GM23338 (cell line): ENCODE data around the gene VARS2. TPM values are rescaled to one million over a fixed set of nuclear protein-coding genes. Genes with fewer than 3 reads are reported as not detected.

Source experiments
- ATAC-seq: fragments of 200-7000 bp; cut with Tn5 transposase; 3 replicates; pipeline ENCODE4 v1.9.1; 2020
- DNase-seq: peaks from one replicate; pipeline ENCODE4 v3.0.0-alpha.2; 2015; ENCODE audit warnings: low spot score
- H2AFZ ChIP-seq: fragments of 200-600 bp; sonication (generic); 2 replicates; pipeline ENCODE4 v1.8.0; 2016; ENCODE audit warnings: antibody characterized with exemption, mild to moderate bottlenecking, moderate library complexity
- H3F3A ChIP-seq: fragments of 200-600 bp; sonication (generic); replicated peaks from 2 replicates; pipeline ENCODE4 v1.8.0; 2017; ENCODE audit warnings: antibody characterized with exemption, mixed run types, low read depth
- H3K27ac ChIP-seq: fragments of 200-600 bp; sonication (generic); 2 replicates; pipeline ENCODE4 v1.6.1; 2016; ENCODE audit warnings: low read depth
- H3K27me3 ChIP-seq: fragments of 200-600 bp; sonication (generic); 2 replicates; pipeline ENCODE4 v1.8.0; 2016; ENCODE audit warnings: mild to moderate bottlenecking, mixed run types, moderate library complexity; ENCODE audit not compliant: insufficient read depth
- H3K36me3 ChIP-seq: fragments of 200-600 bp; sonication (generic); 2 replicates; pipeline ENCODE4 v1.8.0; 2016; ENCODE audit warnings: mild to moderate bottlenecking; ENCODE audit not compliant: insufficient read depth
- H3K4me1 ChIP-seq: fragments of 200-600 bp; sonication (generic); 2 replicates; pipeline ENCODE4 v1.8.0; 2016; ENCODE audit warnings: mild to moderate bottlenecking, moderate library complexity; ENCODE audit not compliant: insufficient read depth
- H3K4me2 ChIP-seq: fragments of 200-600 bp; sonication (generic); 2 replicates; pipeline ENCODE4 v1.7.1; 2017; ENCODE audit warnings: mixed run types
- H3K4me3 ChIP-seq: fragments of 200-600 bp; sonication (generic); 2 replicates; pipeline ENCODE4 v1.6.1; 2016; ENCODE audit warnings: mixed run types
- H3K79me2 ChIP-seq: fragments of 200-600 bp; sonication (generic); replicated peaks from 2 replicates; pipeline ENCODE4 v1.8.0; 2017; ENCODE audit warnings: mild to moderate bottlenecking; ENCODE audit not compliant: insufficient read depth
- H3K9me2 ChIP-seq: fragments of 200-600 bp; sonication (generic); 2 replicates; pipeline ENCODE4 v1.8.0; 2017; ENCODE audit not compliant: insufficient read depth
- H4K20me1 ChIP-seq: fragments of 200-600 bp; sonication (generic); replicated peaks from 2 replicates; pipeline ENCODE4 v1.8.0; 2017; ENCODE audit warnings: mild to moderate bottlenecking; ENCODE audit not compliant: insufficient read depth
- H3K27ac Mint-ChIP-seq: 2 replicates; pipeline ENCODE4 v1.8.0; 2020; ENCODE audit warnings: inconsistent platforms, mild to moderate bottlenecking, moderate library complexity, mixed read lengths
- H3K27me3 Mint-ChIP-seq: 3 replicates; pipeline ENCODE4 v1.8.0; 2022; ENCODE audit warnings: low read depth, mild to moderate bottlenecking, moderate library complexity, mixed read lengths, inconsistent platforms; ENCODE audit not compliant: insufficient read depth, poor library complexity
- H3K36me3 Mint-ChIP-seq: 3 replicates; pipeline ENCODE4 v1.8.0; 2021; ENCODE audit warnings: low read depth, mild to moderate bottlenecking, inconsistent platforms, moderate library complexity, mixed read lengths
- H3K4me1 Mint-ChIP-seq: 3 replicates; pipeline ENCODE4 v1.8.0; 2020; ENCODE audit warnings: mild to moderate bottlenecking, inconsistent platforms, mixed read lengths
- H3K4me3 Mint-ChIP-seq: 3 replicates; pipeline ENCODE4 v1.8.0; 2021; ENCODE audit warnings: moderate library complexity, mild to moderate bottlenecking, inconsistent platforms, mixed read lengths
- H3K9me3 Mint-ChIP-seq: 3 replicates; pipeline ENCODE4 v1.8.0; 2020; ENCODE audit warnings: moderate library complexity, mild to moderate bottlenecking, inconsistent platforms, mixed read lengths
- CREB1 ChIP-seq: fragments of 250-450 bp; sonication (Bioruptor Pico); IDR thresholded peaks from 2 replicates; pipeline ENCODE4 v1.5.0; 2020; ENCODE audit warnings: low read depth, mild to moderate bottlenecking, moderate library complexity
- CTCF ChIP-seq, 2 experiments: fragments of 200-600 bp in 1 of 2; sonication (generic) in 1 of 2; conservative IDR thresholded peaks; 2 replicates each; pipeline versions ENCODE4 v1.5.1 to v1.6.1; 2016 to 2017; ENCODE audit warnings: antibody characterized with exemption in 2 of 2, low read depth in 2 of 2, mild to moderate bottlenecking in 2 of 2, moderate library complexity in 1 of 2
- ETS1 ChIP-seq: IDR thresholded peaks from 2 replicates; pipeline ENCODE4 v1.6.1; 2016; ENCODE audit warnings: antibody characterized with exemption
- JUNB ChIP-seq: IDR thresholded peaks from one replicate; pipeline ENCODE4 v1.6.1; 2016; ENCODE audit warnings: antibody characterized with exemption; ENCODE audit not compliant: unreplicated experiment
- NANOG ChIP-seq: IDR thresholded peaks from 2 replicates; pipeline ENCODE4 v1.6.1; 2016; ENCODE audit warnings: antibody characterized with exemption, borderline replicate concordance
- POLR2AphosphoS5 ChIP-seq: IDR thresholded peaks from 2 replicates; pipeline ENCODE4 v1.6.1; 2016; ENCODE audit warnings: antibody characterized with exemption, low read depth
- REST ChIP-seq: IDR thresholded peaks from one replicate; pipeline ENCODE4 v1.6.1; 2018; ENCODE audit warnings: antibody characterized with exemption; ENCODE audit not compliant: unreplicated experiment
- STAT1 ChIP-seq: IDR thresholded peaks from one replicate; pipeline ENCODE4 v1.6.1; 2016; ENCODE audit warnings: antibody characterized with exemption; ENCODE audit not compliant: unreplicated experiment
- ZNF114 ChIP-seq: fragments of 250-450 bp; sonication (Bioruptor Pico); IDR thresholded peaks from 2 replicates; pipeline ENCODE4 v1.5.0; 2020; ENCODE audit warnings: mild to moderate bottlenecking, moderate library complexity
- ZNF331 ChIP-seq: fragments of 250-450 bp; sonication (Bioruptor Pico); IDR thresholded peaks from 2 replicates; pipeline ENCODE4 v1.5.0; 2020; ENCODE audit warnings: low read depth, mild to moderate bottlenecking, moderate library complexity
- polyA plus RNA-seq: library from polyadenylated mRNA; unstranded; fragments of >200 nt; fragmentation: Nextera tagmentation; extraction: Ambion mirVana; gene quantifications from 2 replicates; pipeline ENCODE4 v1.2.1, GENCODE V29; 2016
- total RNA-seq: library from RNA; depleted of rRNA; stranded (reverse); fragments of >200 nt; shearing (Covaris generic); gene quantifications from 2 replicates; pipeline ENCODE4 v1.2.3, GENCODE V29; 2014

VARS2 gene
- total and polyA plus RNA-seq, 2 experiments from 2014 or later, result 13.7 to 36.4 TPM

DNA sequence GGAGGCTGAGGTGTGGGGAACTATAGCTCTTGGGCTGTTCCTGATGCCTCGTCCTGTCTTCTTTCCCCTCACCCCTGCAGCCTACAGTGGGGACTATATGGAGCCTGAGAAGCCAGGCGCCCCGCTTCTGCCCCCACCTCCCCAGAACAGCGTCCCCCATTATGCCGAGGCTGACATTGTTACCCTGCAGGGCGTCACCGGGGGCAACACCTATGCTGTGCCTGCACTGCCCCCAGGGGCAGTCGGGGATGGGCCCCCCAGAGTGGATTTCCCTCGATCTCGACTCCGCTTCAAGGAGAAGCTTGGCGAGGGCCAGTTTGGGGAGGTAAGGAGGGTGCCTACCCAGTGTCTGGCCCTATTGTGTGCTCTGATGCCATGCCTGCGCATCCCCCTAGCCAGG lies 17.5 kb upstream of the VARS2 start (continued):
- no peak for TF ChIP-seq REST
- no peak for TF ChIP-seq ZNF114
- TF ChIP-seq POLR2AphosphoS5, result no peak
- no peak for TF ChIP-seq STAT1
- TF ChIP-seq ETS1, result no peak
- no peak for TF ChIP-seq NANOG
- no peak for TF ChIP-seq JUNB
- TF ChIP-seq ZNF331 (CRISPR knock-in tag), result no peak
- no peak for TF ChIP-seq CTCF (conservative IDR thresholded peaks at IDR 0.05; ENCODE audit: low read depth in 2 of 2)
- TF ChIP-seq CREB1 (CRISPR knock-in tag), result no peak

GRCh38 chr6:30897882-30898281 lies 16.2 kb upstream of the VARS2 start:
- no peak for DNase-seq
- Histone ChIP-seq H3F3A (no peaks in the 10 kb centered on the region), H3K79me2 (no peaks in the 10 kb centered on the region), H4K20me1 (peaks cover 4% of the 10 kb centered on the region; the same call in 1 of the 2 replicates), H3K4me3 (no peak overlapping the region), H3K4me1 (no peaks in the 10 kb centered on the region), H3K9me2 (no peaks in the 10 kb centered on the region), H3K27me3 (no peaks in the 10 kb centered on the region), H3K36me3 (peaks cover 12% of the 10 kb centered on the region), H3K27ac (no peak overlapping the region), H3K4me2 (no peak overlapping the region), H2AFZ (no peak overlapping the region)
- Mint-ChIP-seq H3K27ac (no peak overlapping the region), H3K36me3 (peaks cover 55% of the 10 kb centered on the region), H3K9me3 (no peaks in the 10 kb centered on the region), H3K4me3 (no peak overlapping the region), H3K27me3 (peaks cover 6% of the 10 kb centered on the region), H3K4me1 (peaks cover under 1% of the 10 kb centered on the region)
- ATAC-seq, result no peak
- TF ChIP-seq ZNF331 (CRISPR knock-in tag), result no peak
- peak in 1 of 2 experiments; percentile 21; a peak in 1 of 4 replicates for TF ChIP-seq CTCF (conservative IDR thresholded peaks at IDR 0.05; ENCODE audit: low read depth in 2 of 2)
